Measurements from ENCODE around the gene AACS.

Gene AACS

DNA sequence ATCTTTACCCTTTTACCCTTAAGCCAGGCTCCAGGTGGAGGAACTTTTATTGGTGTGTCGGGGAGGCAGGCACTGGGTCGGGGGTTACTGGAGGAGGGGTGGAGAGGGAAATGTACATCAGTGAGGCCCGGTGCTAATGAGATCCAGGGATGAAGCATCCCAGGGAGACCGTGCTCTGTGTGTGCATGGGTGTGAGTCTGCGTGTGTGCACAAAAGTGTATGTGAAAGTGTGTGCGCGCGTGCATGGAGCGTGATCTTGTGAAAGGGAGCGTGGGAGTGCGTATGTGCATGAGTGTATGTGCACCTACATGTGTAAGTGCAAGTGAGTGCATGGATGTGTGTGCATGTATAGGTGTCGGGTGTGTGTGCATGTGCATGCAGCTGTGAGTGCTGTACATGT is 55.3 kb downstream of the AACS start:
- Histone ChIP-seq H3K9me3 (ENCODE audit: control insufficient read depth, insufficient read depth, low read depth, low read length) (no peaks in the 10 kb centered on the region), H3K4me1 (ENCODE audit: control insufficient read depth, insufficient read depth, low read length) (no peaks in the 10 kb centered on the region), H3K4me3 (ENCODE audit: low read depth, low read length) (no peak overlapping the region), H3K27ac (ENCODE audit: extremely low read depth, low read depth, low read length) (no peak overlapping the region), H3K36me3 (ENCODE audit: control insufficient read depth in 2 of 2, insufficient read depth in 1 of 2, low read length in 2 of 2) (peaks cover 0 to 54% of the 10 kb centered on the region in 2 experiments; a peak in 2 of 3 replicates)
- TF ChIP-seq ZNF223 (tag by site-specific recombination; IDR thresholded peaks at IDR 0.05) (no peak), ZNF416 (tag by site-specific recombination; IDR thresholded peaks at IDR 0.05) (no peak), SP7 (tag by site-specific recombination; IDR thresholded peaks at IDR 0.05) (no peak), ZNF157 (tag by site-specific recombination; IDR thresholded peaks at IDR 0.05) (no peak), ZNF169 (tag by site-specific recombination; IDR thresholded peaks at IDR 0.05) (no peak), ZSCAN23 (tag by site-specific recombination; IDR thresholded peaks at IDR 0.05) (no peak), ZNF785 (tag by site-specific recombination; IDR thresholded peaks at IDR 0.05) (no peak), ZNF391 (tag by site-specific recombination; IDR thresholded peaks at IDR 0.05; ENCODE audit: borderline replicate concordance, low read depth) (no peak), HOXD13 (CRISPR knock-in tag; IDR thresholded peaks at IDR 0.05; ENCODE audit: borderline replicate concordance) (no peak), ZNF266 (tag by site-specific recombination; IDR thresholded peaks at IDR 0.05; ENCODE audit: low read depth) (no peak), ZIC2 (tag by site-specific recombination; IDR thresholded peaks at IDR 0.05) (no peak), OSR2 (tag by site-specific recombination; IDR thresholded peaks at IDR 0.05) (no peak), ZNF510 (tag by site-specific recombination; IDR thresholded peaks at IDR 0.05; ENCODE audit: insufficient replicate concordance) (no peak)
- TF ChIP-seq, protein P1, sequence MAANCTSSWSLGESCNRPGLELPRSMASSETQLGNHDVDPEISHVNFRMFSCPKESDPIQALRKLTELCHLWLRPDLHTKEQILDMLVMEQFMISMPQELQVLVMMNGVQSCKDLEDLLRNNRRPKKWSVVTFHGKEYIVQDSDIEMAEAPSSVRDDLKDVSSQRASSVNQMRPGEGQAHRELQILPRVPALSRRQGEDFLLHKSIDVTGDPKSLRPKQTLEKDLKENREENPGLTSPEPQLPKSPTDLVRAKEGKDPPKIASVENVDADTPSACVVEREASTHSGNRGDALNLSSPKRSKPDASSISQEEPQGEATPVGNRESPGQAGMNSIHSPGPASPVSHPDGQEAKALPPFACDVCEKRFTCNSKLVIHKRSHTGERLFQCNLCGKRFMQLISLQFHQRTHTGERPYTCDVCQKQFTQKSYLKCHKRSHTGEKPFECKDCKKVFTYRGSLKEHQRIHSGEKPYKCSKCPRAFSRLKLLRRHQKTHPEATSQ (tag by site-specific recombination; IDR thresholded peaks at IDR 0.05) = no peak
- TF ChIP-seq, protein P2, sequence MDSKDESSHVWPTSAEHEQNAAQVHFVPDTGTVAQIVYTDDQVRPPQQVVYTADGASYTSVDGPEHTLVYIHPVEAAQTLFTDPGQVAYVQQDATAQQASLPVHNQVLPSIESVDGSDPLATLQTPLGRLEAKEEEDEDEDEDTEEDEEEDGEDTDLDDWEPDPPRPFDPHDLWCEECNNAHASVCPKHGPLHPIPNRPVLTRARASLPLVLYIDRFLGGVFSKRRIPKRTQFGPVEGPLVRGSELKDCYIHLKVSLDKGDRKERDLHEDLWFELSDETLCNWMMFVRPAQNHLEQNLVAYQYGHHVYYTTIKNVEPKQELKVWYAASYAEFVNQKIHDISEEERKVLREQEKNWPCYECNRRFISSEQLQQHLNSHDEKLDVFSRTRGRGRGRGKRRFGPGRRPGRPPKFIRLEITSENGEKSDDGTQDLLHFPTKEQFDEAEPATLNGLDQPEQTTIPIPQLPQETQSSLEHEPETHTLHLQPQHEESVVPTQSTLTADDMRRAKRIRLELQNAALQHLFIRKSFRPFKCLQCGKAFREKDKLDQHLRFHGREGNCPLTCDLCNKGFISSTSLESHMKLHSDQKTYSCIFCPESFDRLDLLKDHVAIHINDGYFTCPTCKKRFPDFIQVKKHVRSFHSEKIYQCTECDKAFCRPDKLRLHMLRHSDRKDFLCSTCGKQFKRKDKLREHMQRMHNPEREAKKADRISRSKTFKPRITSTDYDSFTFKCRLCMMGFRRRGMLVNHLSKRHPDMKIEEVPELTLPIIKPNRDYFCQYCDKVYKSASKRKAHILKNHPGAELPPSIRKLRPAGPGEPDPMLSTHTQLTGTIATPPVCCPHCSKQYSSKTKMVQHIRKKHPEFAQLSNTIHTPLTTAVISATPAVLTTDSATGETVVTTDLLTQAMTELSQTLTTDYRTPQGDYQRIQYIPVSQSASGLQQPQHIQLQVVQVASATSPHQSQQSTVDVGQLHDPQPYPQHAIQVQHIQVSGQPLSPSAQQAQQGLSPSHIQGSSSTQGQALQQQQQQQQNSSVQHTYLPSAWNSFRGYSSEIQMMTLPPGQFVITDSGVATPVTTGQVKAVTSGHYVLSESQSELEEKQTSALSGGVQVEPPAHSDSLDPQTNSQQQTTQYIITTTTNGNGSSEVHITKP (tag by site-specific recombination; IDR thresholded peaks at IDR 0.05) = no peak
- TF ChIP-seq, protein P3, sequence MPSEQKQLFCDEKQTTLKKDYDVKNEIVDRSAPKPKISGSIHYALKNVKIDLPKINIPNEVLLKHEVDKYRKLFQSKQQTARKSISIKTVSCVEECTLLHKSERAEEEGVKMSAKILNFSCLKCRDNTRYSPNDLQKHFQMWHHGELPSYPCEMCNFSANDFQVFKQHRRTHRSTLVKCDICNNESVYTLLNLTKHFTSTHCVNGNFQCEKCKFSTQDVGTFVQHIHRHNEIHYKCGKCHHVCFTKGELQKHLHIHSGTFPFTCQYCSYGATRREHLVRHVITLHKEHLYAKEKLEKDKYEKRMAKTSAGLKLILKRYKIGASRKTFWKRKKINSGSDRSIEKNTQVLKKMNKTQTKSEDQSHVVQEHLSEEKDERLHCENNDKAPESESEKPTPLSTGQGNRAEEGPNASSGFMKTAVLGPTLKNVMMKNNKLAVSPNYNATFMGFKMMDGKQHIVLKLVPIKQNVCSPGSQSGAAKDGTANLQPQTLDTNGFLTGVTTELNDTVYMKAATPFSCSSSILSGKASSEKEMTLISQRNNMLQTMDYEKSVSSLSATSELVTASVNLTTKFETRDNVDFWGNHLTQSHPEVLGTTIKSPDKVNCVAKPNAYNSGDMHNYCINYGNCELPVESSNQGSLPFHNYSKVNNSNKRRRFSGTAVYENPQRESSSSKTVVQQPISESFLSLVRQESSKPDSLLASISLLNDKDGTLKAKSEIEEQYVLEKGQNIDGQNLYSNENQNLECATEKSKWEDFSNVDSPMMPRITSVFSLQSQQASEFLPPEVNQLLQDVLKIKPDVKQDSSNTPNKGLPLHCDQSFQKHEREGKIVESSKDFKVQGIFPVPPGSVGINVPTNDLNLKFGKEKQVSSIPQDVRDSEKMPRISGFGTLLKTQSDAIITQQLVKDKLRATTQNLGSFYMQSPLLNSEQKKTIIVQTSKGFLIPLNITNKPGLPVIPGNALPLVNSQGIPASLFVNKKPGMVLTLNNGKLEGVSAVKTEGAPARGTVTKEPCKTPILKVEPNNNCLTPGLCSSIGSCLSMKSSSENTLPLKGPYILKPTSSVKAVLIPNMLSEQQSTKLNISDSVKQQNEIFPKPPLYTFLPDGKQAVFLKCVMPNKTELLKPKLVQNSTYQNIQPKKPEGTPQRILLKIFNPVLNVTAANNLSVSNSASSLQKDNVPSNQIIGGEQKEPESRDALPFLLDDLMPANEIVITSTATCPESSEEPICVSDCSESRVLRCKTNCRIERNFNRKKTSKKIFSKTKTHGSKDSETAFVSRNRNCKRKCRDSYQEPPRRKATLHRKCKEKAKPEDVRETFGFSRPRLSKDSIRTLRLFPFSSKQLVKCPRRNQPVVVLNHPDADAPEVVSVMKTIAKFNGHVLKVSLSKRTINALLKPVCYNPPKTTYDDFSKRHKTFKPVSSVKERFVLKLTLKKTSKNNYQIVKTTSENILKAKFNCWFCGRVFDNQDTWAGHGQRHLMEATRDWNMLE (tag by site-specific recombination; conservative IDR thresholded peaks at IDR 0.05; ENCODE audit: low read depth) = no peak
- TF ChIP-seq, protein P4, sequence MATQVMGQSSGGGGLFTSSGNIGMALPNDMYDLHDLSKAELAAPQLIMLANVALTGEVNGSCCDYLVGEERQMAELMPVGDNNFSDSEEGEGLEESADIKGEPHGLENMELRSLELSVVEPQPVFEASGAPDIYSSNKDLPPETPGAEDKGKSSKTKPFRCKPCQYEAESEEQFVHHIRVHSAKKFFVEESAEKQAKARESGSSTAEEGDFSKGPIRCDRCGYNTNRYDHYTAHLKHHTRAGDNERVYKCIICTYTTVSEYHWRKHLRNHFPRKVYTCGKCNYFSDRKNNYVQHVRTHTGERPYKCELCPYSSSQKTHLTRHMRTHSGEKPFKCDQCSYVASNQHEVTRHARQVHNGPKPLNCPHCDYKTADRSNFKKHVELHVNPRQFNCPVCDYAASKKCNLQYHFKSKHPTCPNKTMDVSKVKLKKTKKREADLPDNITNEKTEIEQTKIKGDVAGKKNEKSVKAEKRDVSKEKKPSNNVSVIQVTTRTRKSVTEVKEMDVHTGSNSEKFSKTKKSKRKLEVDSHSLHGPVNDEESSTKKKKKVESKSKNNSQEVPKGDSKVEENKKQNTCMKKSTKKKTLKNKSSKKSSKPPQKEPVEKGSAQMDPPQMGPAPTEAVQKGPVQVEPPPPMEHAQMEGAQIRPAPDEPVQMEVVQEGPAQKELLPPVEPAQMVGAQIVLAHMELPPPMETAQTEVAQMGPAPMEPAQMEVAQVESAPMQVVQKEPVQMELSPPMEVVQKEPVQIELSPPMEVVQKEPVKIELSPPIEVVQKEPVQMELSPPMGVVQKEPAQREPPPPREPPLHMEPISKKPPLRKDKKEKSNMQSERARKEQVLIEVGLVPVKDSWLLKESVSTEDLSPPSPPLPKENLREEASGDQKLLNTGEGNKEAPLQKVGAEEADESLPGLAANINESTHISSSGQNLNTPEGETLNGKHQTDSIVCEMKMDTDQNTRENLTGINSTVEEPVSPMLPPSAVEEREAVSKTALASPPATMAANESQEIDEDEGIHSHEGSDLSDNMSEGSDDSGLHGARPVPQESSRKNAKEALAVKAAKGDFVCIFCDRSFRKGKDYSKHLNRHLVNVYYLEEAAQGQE (tag by site-specific recombination; IDR thresholded peaks at IDR 0.05) = no peak
- TF ChIP-seq, protein P5, sequence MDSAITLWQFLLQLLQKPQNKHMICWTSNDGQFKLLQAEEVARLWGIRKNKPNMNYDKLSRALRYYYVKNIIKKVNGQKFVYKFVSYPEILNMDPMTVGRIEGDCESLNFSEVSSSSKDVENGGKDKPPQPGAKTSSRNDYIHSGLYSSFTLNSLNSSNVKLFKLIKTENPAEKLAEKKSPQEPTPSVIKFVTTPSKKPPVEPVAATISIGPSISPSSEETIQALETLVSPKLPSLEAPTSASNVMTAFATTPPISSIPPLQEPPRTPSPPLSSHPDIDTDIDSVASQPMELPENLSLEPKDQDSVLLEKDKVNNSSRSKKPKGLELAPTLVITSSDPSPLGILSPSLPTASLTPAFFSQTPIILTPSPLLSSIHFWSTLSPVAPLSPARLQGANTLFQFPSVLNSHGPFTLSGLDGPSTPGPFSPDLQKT (IDR thresholded peaks at IDR 0.05; ENCODE audit: borderline replicate concordance, low read depth, low read length) = no peak
- CTCF ChIA-PET = no interaction called here
- POLR2A ChIA-PET = no interaction called here
